Eye (tissue), 1 donor: ENCODE results near the gene FOLR2.

Experiments used
- DNase-seq: peaks from one replicate; pipeline ENCODE4 v3.0.0-alpha.2; 2015

Gene FOLR2

GRCh38 chr11:72230764-72231365 lies 14.3 kb downstream of the FOLR2 start:
- no peak for DNase-seq

GRCh38 chr11:72231396-72232259 lies 15.0 kb downstream of the FOLR2 start:
- no peak for DNase-seq

GRCh38 chr11:72232260-72233055 lies 15.9 kb downstream of the FOLR2 start:
- no peak for DNase-seq

GRCh38 chr11:72233056-72233772 lies 16.6 kb downstream of the FOLR2 start:
- no peak for DNase-seq

GRCh38 chr11:72233773-72234513 lies 17.3 kb downstream of the FOLR2 start:
- DNase-seq = no peak

- no peak for DNase-seq
Observed at GRCh38 chr11:72234514-72234830, 17.9 kb downstream of the FOLR2 start.

- no peak for DNase-seq
Observed at GRCh38 chr11:72234920-72235319, 18.3 kb downstream of the FOLR2 start.

GRCh38 chr11:72235351-72236057 lies 18.9 kb downstream of the FOLR2 start:
- DNase-seq = no peak

GRCh38 chr11:72236083-72236697 lies 19.6 kb downstream of the FOLR2 start:
- no peak for DNase-seq

GRCh38 chr11:72236774-72237111 lies 20.1 kb downstream of the FOLR2 start:
- no peak for DNase-seq

- no peak for DNase-seq
Observed at GRCh38 chr11:72237112-72237931, 20.7 kb downstream of the FOLR2 start.

GRCh38 chr11:72238040-72238450 lies 21.5 kb downstream of the FOLR2 start:
- peak; percentile 81 for DNase-seq

- DNase-seq = peak; percentile 29
Observed at GRCh38 chr11:72238492-72239312, 22.1 kb downstream of the FOLR2 start.

GRCh38 chr11:72239313-72239848 lies 22.8 kb downstream of the FOLR2 start:
- peak; percentile 62 for DNase-seq

- no peak for DNase-seq
Observed at GRCh38 chr11:72239849-72240460, 23.4 kb downstream of the FOLR2 start.

- peak; percentile 67 for DNase-seq
Observed at GRCh38 chr11:72240461-72241290, 24.1 kb downstream of the FOLR2 start.

GRCh38 chr11:72241291-72241781 lies 24.7 kb downstream of the FOLR2 start:
- no peak for DNase-seq

GRCh38 chr11:72242141-72242540 lies 25.5 kb downstream of the FOLR2 start:
- no peak for DNase-seq
